GM19372 (cell line): ENCODE data around the gene CHTOP.
"Not testable (repeated sequence)": the region's sequence is repeated elsewhere in the genome, so short reads cannot be mapped to it uniquely, and the experiment has no call there.

Experiments used
- ATAC-seq: cut with Tn5 transposase; IDR thresholded peaks from one replicate; pipeline ENCODE4 v1.9.1; 2021; ENCODE audit warnings: mild to moderate bottlenecking, low read depth, moderate library complexity; ENCODE audit not compliant: unreplicated experiment

Gene CHTOP

DNA sequence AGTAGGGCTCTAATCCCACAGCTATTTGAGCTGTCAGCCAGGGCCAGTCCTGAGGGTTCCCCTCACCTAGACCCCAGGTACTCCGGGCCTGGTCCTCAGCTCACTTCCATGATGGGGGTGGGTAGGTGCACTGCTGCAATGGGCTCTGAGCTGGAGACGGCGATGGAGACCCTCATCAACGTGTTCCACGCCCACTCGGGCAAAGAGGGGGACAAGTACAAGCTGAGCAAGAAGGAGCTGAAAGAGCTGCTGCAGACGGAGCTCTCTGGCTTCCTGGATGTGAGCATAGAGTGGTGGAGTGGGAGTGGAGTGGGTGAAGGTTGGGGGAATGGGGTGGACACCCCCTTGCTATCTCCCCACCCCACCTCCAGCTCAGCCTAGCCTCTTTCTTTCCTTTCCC, 3.5 kb upstream of the CHTOP start:
- ATAC-seq, result no peak

DNA sequence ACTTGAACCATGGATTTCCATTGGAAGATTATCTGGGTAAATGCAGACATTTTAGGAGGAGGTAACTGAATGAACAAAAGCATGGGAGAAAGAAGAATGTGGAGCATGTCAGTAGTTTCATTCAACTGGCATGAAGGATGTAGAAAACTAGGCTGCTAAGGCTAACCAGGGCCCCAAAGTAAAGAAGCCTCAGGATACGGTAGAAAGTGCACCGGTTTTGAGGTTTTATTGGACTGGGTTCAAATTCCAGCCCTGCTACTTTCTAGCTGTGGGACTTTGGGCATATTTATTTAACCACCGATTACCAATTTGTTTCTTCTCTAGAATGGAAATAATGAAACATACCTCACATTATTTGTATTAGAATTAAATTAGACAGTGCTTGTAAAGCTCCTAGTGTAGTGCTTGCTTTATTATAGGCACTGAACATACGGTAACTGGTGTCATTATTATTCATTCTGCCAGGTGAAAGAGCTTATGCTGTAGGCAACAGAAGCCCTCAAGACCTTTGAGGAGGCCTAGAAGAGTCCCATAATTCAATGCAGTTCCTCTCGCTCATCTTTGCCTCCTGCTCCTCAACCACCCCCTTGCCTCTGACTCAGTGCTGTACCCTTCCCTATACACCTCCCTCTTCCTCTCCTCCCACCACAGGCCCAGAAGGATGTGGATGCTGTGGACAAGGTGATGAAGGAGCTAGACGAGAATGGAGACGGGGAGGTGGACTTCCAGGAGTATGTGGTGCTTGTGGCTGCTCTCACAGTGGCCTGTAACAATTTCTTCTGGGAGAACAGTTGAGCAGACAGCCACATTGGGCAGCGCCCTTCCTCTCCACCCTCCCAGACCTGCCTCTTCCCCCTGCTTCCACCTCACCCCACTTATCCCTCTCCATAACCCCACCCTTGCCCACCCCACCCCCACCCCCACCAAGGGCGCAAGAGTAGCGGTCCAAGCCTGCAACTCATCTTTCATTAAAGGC, 2.5 kb upstream of the CHTOP start:
- ATAC-seq, result no peak

DNA sequence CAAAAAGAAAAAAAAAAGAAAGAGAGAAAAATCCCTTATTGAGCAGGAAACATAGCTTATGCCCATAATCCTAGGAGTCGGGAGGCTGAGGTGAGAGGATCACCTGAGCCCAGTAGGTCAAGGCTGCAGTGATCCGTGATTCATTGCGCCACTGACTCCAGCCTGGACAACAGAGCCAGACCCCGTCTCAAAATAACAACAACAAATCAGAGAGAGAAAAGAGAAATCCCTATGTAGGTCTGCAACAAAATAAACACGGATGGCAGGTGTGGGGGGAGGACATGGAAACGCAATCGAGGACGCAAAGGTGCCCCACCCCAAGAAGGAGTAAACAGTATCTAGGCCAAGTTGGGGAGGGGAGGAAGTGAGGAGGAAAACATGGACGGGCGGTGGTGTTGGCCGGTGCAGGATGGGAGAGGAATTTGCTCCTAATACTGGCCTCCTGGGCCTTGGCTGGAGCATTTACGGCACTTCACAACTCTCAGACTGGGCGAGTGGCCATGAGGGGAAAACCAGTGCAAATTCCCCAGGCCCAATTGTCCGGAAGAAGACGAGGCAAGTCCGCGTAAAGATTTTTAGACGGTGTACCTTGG, 609 bp upstream of the CHTOP start:
- ATAC-seq, result no peak

DNA sequence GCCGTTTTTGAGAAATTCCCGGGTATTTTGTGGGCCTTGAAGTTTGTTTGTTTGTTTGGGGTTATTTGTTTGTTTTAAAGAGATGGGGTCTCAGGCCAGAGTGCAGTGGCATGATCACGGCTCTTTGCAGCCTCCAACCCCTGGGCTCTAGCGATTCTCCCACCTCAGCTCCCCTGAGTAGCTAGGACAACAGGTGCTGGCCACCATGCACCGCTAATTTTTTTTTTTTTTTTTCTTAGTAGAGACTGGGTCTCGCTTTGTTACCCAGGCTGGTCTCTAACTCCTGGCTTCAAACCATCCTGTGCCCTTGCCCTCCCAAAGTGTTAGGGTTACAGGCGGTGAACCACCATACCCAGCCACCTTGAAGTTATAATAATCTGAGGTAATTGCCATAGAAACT, 2.0 kb downstream of the CHTOP start:
- no peak for ATAC-seq

DNA sequence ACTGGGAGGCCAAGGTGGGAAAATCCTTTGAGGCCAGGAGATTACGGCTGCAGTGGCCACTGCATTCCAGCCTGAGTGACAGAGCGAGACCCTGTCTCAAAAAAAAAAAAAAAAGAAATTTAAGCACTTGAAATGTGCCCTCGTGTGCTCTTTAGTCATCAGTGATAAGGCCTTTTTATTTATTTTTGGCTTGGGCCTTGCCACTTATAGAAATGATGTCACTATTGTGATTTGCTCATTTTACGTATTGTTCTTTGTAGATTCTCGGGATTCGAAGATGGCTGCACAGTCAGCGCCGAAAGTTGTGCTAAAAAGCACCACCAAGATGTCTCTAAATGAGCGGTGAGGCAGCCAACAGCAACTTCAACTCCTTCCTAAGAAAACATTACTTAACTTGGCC, 2.4 kb downstream of the CHTOP start:
- ATAC-seq, result no peak

DNA sequence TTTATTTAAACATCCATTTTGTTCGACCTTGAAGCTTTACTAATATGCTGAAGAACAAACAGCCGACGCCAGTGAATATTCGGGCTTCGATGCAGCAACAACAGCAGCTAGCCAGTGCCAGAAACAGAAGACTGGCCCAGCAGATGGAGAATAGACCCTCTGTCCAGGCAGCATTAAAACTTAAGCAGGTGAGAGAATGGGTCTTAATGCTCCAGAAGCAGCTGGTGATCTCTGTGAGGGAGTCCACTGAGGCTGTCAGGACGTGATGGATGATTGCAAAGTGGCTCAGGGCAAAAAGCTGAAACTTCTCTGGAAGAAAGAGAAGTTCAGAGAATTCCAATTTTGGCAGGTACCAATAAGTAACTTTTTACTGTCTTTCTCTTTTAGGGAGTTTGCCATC, 4.4 kb downstream of the CHTOP start:
- ATAC-seq, result no peak

DNA sequence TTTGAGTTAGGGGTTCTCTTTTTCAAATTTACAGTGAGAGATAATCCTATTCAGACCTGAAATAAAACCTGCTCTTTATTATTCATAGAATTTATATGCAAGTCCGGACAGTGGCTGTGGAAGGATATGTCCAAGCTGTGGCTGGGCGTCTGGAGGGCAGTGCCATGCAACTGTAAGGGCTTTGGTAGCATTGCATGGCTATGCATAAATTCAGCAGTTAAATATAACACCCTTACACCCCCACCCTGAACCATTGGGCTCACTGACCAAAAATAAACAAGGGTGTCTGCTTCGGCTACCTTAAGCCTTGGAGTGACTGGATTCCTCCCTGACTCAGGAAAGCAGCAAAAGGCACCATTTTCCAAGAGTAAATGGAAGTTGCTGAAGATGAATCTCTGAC, 5.4 kb downstream of the CHTOP start:
- no peak for ATAC-seq

DNA sequence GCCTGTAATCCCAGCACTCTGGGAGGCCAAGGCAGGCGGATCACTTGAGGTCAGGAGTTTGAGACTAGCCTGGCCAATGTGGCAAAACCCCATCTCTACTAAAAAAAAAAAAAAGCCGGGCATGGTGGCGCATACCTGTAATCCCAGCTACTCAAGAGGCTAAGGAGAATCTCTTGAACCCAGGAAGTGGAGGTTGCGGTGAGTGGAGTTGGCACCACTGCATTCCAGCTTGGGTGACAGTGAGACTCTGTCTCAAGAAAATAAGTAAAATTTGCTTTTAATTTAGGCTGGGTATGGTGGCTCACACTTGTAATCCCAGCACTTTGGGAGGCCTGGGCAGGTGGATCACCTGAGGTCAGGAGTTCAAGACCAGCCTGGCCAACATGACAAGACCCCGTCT, 6.3 kb downstream of the CHTOP start:
- not testable (repeated sequence) for ATAC-seq

DNA sequence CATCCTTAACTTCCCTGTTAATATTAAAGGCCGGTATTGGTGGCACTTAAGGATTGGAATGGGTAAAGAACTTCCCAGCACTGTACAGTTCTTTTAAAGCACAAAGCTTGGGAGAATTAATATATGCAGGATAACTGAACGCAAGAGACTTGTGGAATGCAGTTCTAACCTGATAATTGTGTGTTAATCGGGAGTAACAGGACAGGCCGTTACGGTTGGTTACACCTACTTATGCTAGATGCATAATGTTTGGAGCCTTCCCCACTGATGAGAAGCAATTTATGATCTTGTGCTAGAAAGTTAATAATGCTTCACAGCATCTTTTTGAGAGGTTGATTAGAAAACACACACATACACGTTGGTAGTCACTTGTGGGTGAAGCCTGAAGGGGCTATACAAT, 7.0 kb downstream of the CHTOP start:
- no peak for ATAC-seq

DNA sequence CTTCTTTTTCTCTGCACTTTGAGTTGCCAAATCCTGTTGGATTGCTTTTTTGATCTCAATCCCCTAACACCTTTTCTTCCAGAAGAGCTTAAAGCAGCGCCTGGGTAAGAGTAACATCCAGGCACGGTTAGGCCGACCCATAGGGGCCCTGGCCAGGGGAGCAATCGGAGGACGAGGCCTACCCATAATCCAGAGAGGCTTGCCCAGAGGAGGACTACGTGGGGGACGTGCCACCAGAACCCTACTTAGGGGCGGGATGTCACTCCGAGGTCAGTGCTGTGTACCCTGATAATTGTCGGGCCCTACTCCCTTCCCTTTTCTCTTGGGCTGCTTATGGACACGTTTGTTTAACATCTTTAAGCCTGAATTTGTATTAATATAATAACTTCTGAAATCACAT, 8.3 kb downstream of the CHTOP start:
- no peak for ATAC-seq

DNA sequence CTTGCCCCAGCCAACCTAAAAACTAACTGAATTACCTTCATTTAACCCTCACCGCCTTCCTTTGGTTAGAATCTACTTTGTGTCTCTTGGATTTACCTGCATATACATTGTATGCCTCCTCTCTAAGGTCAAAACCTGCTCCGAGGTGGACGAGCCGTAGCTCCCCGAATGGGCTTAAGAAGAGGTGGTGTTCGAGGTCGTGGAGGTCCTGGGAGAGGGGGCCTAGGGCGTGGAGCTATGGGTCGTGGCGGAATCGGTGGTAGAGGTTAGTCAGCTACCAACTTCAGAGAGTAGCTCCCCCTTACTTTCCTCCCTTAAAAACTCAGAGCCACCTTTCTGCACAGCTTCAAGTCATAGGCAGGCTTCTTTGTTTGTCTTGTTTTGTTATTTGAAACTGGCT, 9.2 kb downstream of the CHTOP start:
- no peak for ATAC-seq

DNA sequence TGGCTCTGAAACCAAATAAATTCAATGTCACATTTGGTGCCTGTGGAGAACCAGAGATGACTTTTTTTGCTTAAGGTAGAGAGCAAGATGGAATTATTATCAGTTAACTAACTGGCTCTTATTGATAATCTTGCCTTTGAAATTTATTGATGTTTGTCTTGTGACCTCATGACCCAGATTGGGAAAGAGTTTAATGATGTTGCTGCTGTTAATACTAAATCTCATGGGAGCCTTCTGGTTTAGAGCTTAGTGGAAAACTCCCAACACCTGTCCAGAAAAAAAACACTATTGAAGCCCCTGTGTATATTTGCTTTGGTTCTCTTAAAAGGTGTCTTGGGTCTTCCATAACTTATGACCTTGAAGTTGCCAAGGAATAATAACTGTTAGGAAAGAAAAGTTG, 9.9 kb downstream of the CHTOP start:
- no peak for ATAC-seq

DNA sequence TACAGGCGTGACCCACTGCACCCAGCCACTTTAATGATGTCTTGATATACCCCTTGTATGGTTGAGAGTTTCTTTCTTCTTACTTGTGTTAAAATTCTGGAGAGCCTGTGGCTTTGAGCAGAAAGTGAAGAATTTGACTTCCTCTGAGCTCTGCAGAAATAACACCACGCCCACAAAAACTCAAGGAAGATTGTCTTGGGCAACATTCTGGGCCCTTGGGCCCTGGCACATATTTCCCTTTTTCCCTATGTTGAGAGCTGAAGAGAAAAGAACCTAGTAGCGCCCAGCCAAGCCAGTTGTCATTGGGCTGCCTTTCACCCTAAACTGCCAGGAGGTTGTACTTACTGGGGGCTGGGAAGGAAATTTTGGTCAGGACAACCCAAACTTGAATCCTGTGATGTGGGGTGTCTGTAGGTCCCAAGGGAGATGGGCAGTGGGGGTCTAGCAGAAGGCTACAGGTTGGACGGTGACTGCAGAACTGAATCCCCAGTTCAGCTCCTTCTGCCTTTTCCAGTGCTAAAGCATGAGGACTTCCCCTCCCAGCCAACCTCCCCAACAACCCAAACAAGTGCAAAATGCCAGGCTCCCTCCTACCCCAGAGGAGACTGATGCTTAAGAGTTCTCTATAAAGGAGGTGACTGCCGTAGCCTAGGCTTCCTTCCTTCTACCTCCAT, 12.9 kb downstream of the CHTOP start:
- ATAC-seq, result no peak

DNA sequence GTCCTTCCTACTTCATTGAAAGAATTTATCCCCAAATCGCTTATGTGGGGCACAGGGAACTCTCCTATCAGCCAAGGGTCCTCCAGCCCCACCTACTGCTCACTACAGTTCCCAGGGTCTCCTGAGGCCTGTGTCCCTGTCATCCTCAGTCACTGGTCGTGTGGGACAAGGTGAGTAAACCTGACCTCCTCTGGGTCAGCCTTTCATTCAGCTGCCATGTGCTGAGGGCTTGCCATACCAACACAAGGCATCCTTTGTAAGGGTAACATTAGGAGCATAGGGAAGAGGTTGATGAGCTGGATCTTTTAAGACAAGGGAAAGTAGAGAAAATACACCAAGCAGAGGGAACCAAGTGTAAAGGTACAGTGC, 13.5 kb downstream of the CHTOP start:
- no peak for ATAC-seq

DNA sequence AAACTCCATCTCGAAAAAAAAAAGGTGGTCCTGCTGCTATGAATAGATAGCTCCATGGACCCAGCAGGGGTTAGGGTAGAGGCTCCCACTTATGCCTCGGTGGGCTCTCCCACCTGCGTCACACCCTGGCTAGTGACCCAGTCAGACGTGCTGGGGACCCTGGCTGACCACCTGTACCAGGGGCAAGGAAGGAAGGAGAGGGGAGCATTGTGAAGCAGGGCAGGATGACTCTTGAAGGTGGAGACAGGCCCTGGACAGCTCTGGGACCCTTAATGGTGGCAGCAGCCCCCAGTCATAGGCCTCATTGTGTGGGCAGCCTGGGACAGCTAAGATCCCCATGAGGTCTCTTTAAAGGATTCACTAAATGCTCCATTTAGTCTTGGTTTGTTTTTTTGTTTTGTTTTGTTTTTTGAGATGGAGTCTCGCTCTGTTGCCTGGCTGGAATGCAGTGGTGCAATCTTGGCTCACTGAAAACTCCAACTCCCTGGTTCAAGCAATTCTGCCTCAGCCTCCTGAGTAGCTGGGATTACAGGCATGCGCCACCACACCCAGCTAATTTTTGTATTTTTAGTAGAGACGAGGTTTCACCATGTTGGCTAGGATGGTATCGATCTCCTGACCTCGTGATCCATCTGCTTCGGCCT, 14.3 kb downstream of the CHTOP start:
- ATAC-seq, result no peak

DNA sequence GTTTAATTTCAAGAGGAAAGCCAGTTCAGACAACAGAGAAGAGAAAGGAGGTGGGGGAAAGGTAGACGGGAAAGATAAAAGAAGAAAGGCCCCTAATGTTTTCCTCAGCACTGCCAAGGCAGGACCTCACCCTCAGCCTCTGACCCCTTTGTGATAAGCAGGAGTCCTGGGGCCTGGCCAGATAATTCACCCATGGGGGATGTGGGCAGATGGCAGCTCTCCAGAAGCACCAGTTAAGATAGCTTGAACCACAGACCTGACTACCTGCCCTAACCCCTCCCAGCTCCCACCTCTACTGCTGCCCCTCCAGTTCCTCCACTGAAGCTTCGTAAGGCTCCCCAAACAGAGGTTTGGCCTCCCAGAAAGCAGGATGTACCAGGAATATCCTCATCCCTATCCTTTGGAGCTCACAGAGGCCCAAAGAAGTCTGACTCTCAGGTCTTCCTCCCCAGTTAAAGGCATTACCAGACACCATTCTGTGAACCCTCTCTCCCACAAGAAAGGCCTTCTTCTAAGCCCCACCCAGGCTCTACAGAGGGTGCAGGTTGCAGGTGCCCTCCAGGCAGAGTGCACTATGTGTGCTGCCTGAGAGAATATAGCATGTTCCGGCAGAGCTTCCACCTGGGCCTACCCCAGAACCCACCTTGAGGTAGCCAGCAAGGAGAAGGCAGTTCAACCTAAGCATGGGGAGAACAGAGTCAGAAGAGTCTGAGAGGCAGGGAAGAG, 15.4 kb downstream of the CHTOP start:
- ATAC-seq, result no peak

DNA sequence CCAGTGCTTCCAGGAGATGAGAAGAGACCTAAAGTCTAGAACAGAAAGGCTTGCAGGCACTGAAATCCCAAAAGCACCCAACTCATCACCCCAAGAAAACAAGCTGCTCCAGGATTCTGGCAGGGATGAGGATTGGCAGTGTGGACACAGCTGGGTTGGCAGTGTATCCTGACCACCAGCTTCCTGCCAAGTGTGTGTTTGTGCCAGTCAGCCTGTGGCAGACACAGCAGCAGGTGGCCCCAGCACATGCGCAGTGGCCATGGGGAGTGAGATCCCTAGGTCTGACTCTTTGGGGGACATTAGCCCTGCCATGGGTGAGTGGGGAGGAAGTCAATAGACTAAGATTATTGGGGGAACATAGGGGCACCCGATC, 16.0 kb downstream of the CHTOP start:
- ATAC-seq, result no peak

DNA sequence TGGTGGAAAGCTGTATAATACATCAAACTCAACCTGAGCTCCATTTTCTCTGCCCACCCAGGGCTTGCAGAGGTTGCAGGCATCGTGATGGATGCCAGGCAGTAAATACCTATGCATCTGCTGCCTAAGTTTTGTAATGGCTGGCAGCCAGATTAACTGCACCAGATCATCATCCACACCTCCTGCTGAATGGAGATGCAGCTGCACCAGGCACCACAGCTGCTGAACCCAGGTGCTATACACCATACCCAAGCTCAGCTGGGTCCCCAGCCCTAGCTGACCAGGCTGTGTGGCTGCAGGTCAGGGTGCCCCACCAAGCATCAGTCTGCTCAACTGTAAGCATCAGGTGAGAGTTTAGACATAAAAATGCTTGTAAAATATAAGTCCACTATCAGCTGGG, 17.9 kb downstream of the CHTOP start:
- no peak for ATAC-seq

DNA sequence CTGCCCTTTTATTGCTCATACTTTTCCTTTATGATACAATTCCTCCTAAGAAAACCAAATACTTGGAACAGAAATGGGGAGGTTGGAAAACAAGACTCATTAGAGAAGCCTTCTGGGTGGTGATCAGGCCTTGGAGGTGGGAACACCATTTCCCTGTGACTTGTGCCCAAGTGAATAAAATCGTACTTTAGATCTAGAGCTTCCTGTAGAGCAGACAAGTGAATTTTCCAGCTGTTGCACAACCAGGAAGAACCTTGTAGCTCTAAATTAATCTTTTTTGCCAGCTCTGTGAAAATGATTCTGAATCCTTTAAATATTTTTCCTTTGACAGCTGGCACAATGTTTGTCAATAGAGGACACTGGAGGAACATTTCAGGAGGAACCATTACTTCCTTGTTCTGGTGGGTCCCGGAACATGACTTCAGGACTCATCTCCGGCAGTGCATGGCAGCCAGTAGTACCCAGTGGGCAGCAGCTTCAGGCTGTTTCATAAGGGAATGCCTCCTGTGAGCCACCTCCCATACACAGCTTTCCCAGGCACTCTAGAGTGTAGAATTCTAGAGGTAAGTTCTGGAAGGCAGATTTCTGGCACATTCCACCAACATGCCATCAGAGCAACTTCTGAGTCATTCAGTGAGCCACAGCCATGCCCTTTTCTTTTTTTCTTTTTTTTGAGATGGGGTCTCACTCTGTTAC, 19.1 kb downstream of the CHTOP start:
- ATAC-seq, result no peak

DNA sequence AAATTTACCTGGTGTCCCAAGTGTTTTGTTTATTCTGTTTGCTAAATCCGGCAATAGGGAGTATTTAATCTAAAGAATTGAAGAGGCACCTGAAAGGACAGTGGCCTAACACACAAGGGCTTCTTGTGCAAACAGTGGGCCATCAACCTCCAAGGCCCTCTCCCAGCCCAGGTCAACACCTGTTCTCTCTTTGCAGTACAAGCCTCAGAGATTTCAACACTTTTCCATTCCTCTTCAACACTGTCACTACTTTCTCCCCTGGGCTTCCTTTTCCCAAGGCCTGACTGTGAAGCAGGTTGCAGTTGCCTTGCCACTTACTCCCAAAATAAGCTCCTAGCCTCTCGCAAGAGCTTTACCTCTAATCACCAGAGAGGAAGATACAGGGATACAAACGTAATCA, 21.5 kb downstream of the CHTOP start:
- ATAC-seq, result no peak
